ENCODE results near the gene TAF4.

Gene TAF4

DNA sequence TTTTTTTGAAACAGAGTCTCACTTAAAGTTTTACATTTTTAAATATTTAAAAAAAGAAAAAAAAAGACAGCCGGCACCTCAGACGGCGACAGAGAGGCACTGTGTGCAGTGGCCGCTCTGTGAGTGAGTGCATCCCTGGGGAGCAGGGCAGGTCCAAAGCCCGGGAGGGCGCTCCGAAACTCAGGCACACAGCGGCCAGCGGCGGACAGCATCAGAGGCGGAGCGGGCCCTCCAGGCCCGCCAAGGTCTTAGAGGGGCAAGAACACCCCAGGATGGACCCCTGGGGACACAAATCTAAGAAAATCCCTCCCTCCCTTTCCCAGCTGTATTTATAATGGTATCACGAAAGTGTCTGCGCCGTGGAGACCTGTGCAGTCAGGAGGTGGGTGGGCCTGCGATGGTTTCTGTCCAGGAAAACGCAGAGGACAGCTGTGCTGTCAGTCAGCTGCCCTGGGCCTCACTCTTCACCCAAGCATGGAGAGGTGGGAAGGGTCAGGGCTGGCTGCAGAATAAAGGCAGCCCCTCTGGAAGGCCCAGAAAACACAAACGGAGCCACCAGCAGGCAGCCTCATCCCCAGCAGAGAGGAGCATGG, 43.8 kb downstream of the TAF4 start:
- H3K4me3 ChIP-seq (ENCODE audit: control insufficient read depth, low read depth, low read length): no peak overlapping the region
- TF ChIP-seq, protein P1, sequence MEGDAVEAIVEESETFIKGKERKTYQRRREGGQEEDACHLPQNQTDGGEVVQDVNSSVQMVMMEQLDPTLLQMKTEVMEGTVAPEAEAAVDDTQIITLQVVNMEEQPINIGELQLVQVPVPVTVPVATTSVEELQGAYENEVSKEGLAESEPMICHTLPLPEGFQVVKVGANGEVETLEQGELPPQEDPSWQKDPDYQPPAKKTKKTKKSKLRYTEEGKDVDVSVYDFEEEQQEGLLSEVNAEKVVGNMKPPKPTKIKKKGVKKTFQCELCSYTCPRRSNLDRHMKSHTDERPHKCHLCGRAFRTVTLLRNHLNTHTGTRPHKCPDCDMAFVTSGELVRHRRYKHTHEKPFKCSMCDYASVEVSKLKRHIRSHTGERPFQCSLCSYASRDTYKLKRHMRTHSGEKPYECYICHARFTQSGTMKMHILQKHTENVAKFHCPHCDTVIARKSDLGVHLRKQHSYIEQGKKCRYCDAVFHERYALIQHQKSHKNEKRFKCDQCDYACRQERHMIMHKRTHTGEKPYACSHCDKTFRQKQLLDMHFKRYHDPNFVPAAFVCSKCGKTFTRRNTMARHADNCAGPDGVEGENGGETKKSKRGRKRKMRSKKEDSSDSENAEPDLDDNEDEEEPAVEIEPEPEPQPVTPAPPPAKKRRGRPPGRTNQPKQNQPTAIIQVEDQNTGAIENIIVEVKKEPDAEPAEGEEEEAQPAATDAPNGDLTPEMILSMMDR (IDR thresholded peaks at IDR 0.05; ENCODE audit: control insufficient read depth, insufficient read depth, low read depth, low read length, missing control alignments): no peak
- DNase-seq (ENCODE audit: low read depth): no peak

DNA sequence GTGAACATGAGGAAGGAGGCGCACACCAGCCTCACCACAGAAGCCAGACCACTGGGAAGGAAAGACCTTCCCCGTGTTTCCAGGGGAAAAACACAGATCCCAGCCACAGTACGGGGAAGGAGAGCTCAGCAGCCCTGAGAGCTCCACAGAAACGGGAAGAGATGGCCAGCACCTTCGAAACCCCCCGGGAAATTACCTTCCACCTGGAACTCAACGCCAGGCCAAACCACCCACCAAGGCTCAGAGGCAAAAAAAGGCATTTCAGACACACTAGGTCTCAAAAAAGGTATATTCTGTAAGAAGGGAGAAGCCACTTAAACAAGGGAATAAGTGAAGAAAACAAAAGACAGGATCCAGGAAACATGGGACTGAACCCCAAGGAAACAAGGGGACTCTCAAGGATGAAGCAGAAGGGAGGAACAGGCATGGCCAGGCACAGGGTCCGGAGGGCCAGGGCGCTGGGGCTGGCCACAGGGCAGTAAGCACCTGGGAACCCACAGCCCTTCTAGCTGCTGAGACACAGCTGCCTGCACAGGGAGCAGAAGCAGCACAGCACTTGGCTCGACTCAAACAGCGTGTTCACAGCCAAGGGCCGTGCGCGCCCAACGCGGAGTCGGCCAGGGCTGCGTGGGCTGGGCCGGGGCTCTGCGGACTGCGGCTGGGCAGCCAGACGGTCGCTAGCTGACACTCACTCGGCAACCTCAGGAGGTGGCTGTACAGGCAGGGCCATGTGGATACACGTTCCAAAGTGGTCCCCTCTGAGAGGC, 44.6 kb downstream of the TAF4 start:
- TF ChIP-seq, protein P1 (IDR thresholded peaks at IDR 0.05; ENCODE audit: control insufficient read depth, insufficient read depth, low read depth, low read length, missing control alignments): no peak
- no peak overlapping the region for H3K4me3 ChIP-seq (ENCODE audit: control insufficient read depth, low read depth, low read length)
- DNase-seq (ENCODE audit: low read depth): no peak

DNA sequence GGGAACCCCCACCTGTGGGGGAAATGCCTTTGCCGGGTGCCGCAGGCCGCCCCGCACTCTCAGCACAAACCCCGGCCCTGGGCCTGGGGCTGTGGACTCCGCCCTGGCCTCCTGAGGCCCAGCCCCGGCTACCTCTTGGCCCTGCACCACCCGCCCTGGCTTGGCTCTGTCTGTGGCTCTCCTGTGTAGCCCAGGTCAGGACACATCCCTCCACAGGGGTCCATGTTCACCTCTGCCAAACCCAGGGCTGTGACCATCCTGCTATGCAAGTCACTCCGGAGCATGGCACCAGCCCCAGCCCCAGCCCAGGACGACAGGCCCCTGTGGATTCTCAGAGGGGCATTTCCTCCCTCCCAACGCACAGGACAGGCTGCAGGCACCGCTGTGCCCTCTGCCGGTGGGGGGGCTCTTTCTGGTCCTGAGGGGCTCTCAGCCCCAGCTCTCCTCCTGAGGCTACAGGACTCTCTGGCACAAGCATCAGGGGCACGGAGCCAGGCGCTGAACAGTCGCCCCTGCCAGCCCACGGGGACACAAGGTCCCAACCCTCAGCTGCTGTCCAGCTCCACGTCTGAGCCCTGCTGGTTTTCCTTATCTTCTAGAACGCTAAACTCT, 45.7 kb downstream of the TAF4 start:
- H3K4me3 ChIP-seq (ENCODE audit: control insufficient read depth, low read depth, low read length): no peak overlapping the region
- TF ChIP-seq, protein P1 (IDR thresholded peaks at IDR 0.05; ENCODE audit: control insufficient read depth, insufficient read depth, low read depth, low read length, missing control alignments): no peak
- no peak for DNase-seq (ENCODE audit: low read depth)

DNA sequence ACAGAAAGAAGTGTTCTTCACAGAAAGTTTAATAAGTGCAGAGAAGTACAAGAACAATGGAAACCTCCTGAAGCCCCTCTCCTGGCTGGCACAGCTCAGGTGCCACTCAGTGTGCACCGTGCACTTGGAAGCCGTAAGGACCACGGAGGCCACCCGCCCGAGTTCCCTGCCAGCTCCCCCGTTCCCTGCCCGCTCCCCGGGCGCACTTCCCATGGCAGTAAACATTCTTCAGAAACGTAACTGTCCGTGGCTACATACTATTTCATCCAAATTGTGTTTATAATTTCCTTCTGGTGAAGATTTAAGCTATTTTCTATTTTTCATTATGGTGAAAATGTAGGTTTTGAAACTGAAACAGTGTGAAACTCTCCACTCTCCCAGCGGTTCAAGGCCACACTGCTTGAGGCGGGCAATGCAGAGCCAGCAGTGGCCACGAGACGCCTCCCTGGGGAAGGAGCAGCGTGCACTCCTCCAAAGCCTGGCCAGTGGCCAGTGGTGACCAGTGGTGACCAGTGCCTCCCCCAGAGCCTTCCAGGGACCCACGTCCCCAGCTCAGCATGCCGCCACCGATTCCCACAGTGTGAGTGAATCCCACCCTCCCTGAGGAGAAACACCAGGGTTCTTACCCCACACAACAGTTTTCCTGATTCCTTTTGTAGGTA, 46.4 kb downstream of the TAF4 start:
- H3K4me3 ChIP-seq (ENCODE audit: control insufficient read depth, low read depth, low read length): no peak overlapping the region
- TF ChIP-seq, protein P1 (IDR thresholded peaks at IDR 0.05; ENCODE audit: control insufficient read depth, insufficient read depth, low read depth, low read length, missing control alignments): no peak
- DNase-seq (ENCODE audit: low read depth): no peak

DNA sequence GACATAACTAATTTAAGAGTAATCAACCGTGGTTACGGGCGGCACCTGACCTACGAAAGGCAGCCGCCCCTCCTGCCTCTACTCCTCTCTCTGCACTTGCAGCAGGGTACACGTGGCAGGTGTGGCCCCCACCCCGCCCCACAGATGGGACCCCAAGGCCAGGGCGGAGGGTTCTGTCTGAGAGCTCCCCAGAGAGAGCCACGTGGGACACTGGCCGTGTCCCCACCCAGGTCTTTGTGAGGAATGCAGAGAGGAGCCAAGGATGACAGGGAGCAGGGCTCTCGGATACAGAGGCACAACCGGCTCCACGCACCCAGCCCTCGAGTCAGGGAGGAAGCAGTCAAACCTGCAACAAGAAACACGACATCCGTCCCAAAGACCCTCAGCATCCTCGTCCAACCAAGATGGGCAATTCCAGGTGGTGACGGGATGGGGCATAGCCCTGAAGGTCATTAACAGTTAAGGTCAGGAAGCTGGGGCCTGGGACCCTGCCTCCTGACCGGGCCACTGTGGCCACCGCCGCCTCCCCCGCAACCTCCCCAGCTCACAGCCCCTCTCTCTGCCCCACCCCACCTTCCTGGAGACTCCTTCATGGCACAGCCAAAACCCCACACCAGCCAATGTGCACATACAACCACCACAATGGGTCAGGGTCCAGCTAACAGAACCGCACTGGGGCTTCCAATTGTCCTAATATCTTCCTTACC, 47.1 kb downstream of the TAF4 start:
- no peak overlapping the region for H3K4me3 ChIP-seq (ENCODE audit: control insufficient read depth, low read depth, low read length)
- TF ChIP-seq, protein P1 (IDR thresholded peaks at IDR 0.05; ENCODE audit: control insufficient read depth, insufficient read depth, low read depth, low read length, missing control alignments): no peak
- DNase-seq (ENCODE audit: low read depth): no peak

Data from AG09309 (cell line).